ENCODE data around the gene SLC16A3.
"Not testable (repeated sequence)": the region's sequence is repeated elsewhere in the genome, so short reads cannot be mapped to it uniquely, and the experiment has no call there.

Gene SLC16A3

GRCh38 chr17:82243648-82244412 lies 15.0 kb downstream of the SLC16A3 start:
- DNase-seq (ENCODE audit: low read depth), result no peak
- no peak overlapping the region for H3K4me3 ChIP-seq (ENCODE audit: low read depth, low read length)

GRCh38 chr17:82244413-82245133 lies 15.7 kb downstream of the SLC16A3 start:
- H3K4me3 ChIP-seq (ENCODE audit: low read depth, low read length), result no peak overlapping the region
- no peak for DNase-seq (ENCODE audit: low read depth)

GRCh38 chr17:82245134-82246039 lies 16.5 kb downstream of the SLC16A3 start:
- no peak overlapping the region for H3K4me3 ChIP-seq (ENCODE audit: low read depth, low read length)
- DNase-seq (ENCODE audit: low read depth), result no peak

- H3K4me3 ChIP-seq (ENCODE audit: low read depth, low read length), result no peak overlapping the region
- DNase-seq (ENCODE audit: low read depth), result no peak
Observed at GRCh38 chr17:82246040-82246364, 17.2 kb downstream of the SLC16A3 start.

- no peak for DNase-seq (ENCODE audit: low read depth)
- no peak overlapping the region for H3K4me3 ChIP-seq (ENCODE audit: low read depth, low read length)
Observed at GRCh38 chr17:82246365-82247181, 17.7 kb downstream of the SLC16A3 start.

GRCh38 chr17:82247182-82247823 lies 18.5 kb downstream of the SLC16A3 start:
- no peak for DNase-seq (ENCODE audit: low read depth)
- H3K4me3 ChIP-seq (ENCODE audit: low read depth, low read length), result no peak overlapping the region

GRCh38 chr17:82247856-82248671 lies 19.2 kb downstream of the SLC16A3 start:
- no peak overlapping the region for H3K4me3 ChIP-seq (ENCODE audit: low read depth, low read length)
- no peak for DNase-seq (ENCODE audit: low read depth)

GRCh38 chr17:82248815-82249674 lies 20.2 kb downstream of the SLC16A3 start:
- H3K4me3 ChIP-seq (ENCODE audit: low read depth, low read length), result no peak overlapping the region
- no peak for DNase-seq (ENCODE audit: low read depth)

GRCh38 chr17:82249896-82250581 lies 21.2 kb downstream of the SLC16A3 start:
- no peak overlapping the region for H3K4me3 ChIP-seq (ENCODE audit: low read depth, low read length)
- no peak for DNase-seq (ENCODE audit: low read depth)

- H3K4me3 ChIP-seq (ENCODE audit: low read depth, low read length), result no peak overlapping the region
- no peak for DNase-seq (ENCODE audit: low read depth)
Observed at GRCh38 chr17:82250868-82251500, 22.1 kb downstream of the SLC16A3 start.

- H3K4me3 ChIP-seq (ENCODE audit: low read depth, low read length), result no peak overlapping the region
- no peak for DNase-seq (ENCODE audit: low read depth)
Observed at GRCh38 chr17:82252511-82253178, 23.8 kb downstream of the SLC16A3 start.

GRCh38 chr17:82253179-82253544 lies 24.3 kb downstream of the SLC16A3 start:
- no peak overlapping the region for H3K4me3 ChIP-seq (ENCODE audit: low read depth, low read length)

GRCh38 chr17:82254096-82254495 lies 25.3 kb downstream of the SLC16A3 start:
- not testable (repeated sequence) for H3K4me3 ChIP-seq (ENCODE audit: low read depth, low read length); DNase-seq (ENCODE audit: low read depth)

More at GRCh38 chr17:82253179-82253544, 24.3 kb downstream of the SLC16A3 start:
- DNase-seq (ENCODE audit: low read depth), result no peak

- H3K4me3 ChIP-seq (ENCODE audit: low read depth, low read length); DNase-seq (ENCODE audit: low read depth): not testable (repeated sequence)
Observed at GRCh38 chr17:82254746-82255145, 25.9 kb downstream of the SLC16A3 start.

- H3K4me3 ChIP-seq (ENCODE audit: low read depth, low read length), result no peak overlapping the region
- no peak for DNase-seq (ENCODE audit: low read depth)
Observed at GRCh38 chr17:82255402-82255972, 26.6 kb downstream of the SLC16A3 start.

Measured in skeletal muscle cell (primary cell).